Peyer's patch (tissue), 4 donors: Measurements from ENCODE around the gene FNBP1. TPM values are rescaled to one million over a fixed set of nuclear protein-coding genes. Genes with fewer than 3 reads are reported as not detected.
A peak's percentile ranks its signal among the peaks of the same experiment; 100 is the strongest.

ENCODE experiments used
- DNase-seq, 3 donors: peaks; one replicate each; pipeline ENCODE4 v3.0.0-alpha.2; 2017 to 2019
- H3K27ac ChIP-seq, 4 donors: fragments of 200-600 bp; sonication (generic); one replicate each; pipeline ENCODE4 v1.5.1; 2016 to 2019
- H3K27me3 ChIP-seq, 2 donors: fragments of 200-600 bp; sonication (generic); one replicate each; pipeline ENCODE4 v1.5.1; 2019
- H3K36me3 ChIP-seq, 3 donors: fragments of 200-600 bp; sonication (generic); one replicate each; pipeline ENCODE4 v1.5.1; 2016 to 2019
- H3K4me1 ChIP-seq, 4 donors: fragments of 200-600 bp; sonication (generic); one replicate each; pipeline ENCODE4 v1.5.1; 2016 to 2019
- H3K4me3 ChIP-seq, 4 donors: fragments of 200-600 bp; sonication (generic); 1 replicate in 3 of 4; 2 replicates in 1 of 4; pipeline ENCODE4 v1.5.1; 2016 to 2019; ENCODE audit warnings: mild to moderate bottlenecking in 1 of 4
- H3K9me3 ChIP-seq, 4 donors: fragments of 200-600 bp; sonication (generic); one replicate each; pipeline ENCODE4 v1.5.1; 2016 to 2019; ENCODE audit warnings: mild to moderate bottlenecking in 1 of 4
- CTCF ChIP-seq, 6 experiments: fragments of 450-650 bp in 4 of 6; fragments of 200-600 bp in 2 of 6; sonication (generic) in 1 of 6; IDR thresholded peaks; one replicate each; pipeline ENCODE4 v1.5.1; 2017 to 2019; ENCODE audit warnings: antibody characterized with exemption in 6 of 6, mild to moderate bottlenecking in 3 of 6, moderate library complexity in 1 of 6
- POLR2A ChIP-seq, 2 donors: fragments of 450-650 bp; IDR thresholded peaks; one replicate each; pipeline ENCODE4 v1.5.1; 2017; ENCODE audit warnings: antibody characterized with exemption in 2 of 2, mild to moderate bottlenecking in 2 of 2, moderate library complexity in 2 of 2
- total RNA-seq, 4 donors: library from RNA; depleted of rRNA; stranded (reverse); fragments of >200 nt; gene quantifications; one replicate each; pipeline ENCODE4 v1.1.0, GENCODE V29; 2016

FNBP1 gene
- total RNA-seq, 4 donors from 2014 or later: 9.8 to 163 (median 22.2) TPM

- no peak for DNase-seq
- Histone ChIP-seq H3K4me3 (no peak overlapping the region), H3K36me3 (peaks cover 0 to 45% (median 0%) of the 10 kb centered on the region in 3 donors), H3K27me3 (no peaks in the 10 kb centered on the region), H3K27ac (no peak overlapping the region), H3K4me1 (no peaks in the 10 kb centered on the region), H3K9me3 (no peaks in the 10 kb centered on the region)
- TF ChIP-seq POLR2A (IDR thresholded peaks at IDR 0.05): no peak
- TF ChIP-seq CTCF (IDR thresholded peaks at IDR 0.05): no peak
Measured at GRCh38 chr9:129875181-129875611, 167.8 kb downstream of the FNBP1 start.

- DNase-seq: no peak
- Histone ChIP-seq H3K4me1 (peaks cover 0 to 5% (median 0%) of the 10 kb centered on the region in 4 donors), H3K27ac (no peak overlapping the region), H3K27me3 (no peaks in the 10 kb centered on the region), H3K36me3 (peaks cover 0 to 41% (median 0%) of the 10 kb centered on the region in 3 donors), H3K9me3 (no peaks in the 10 kb centered on the region), H3K4me3 (no peak overlapping the region)
- TF ChIP-seq POLR2A (IDR thresholded peaks at IDR 0.05) (no peak), CTCF (IDR thresholded peaks at IDR 0.05) (no peak)
Measured at GRCh38 chr9:129874261-129875101, 168.5 kb downstream of the FNBP1 start.

- Histone ChIP-seq H3K36me3 (peaks cover 0 to 44% (median 0%) of the 10 kb centered on the region in 3 donors), H3K4me1 (peaks cover 0 to 5% (median 0%) of the 10 kb centered on the region in 4 donors), H3K27ac (no peak overlapping the region), H3K27me3 (no peaks in the 10 kb centered on the region), H3K4me3 (no peak overlapping the region), H3K9me3 (no peaks in the 10 kb centered on the region)
- no peak for DNase-seq
- TF ChIP-seq POLR2A (IDR thresholded peaks at IDR 0.05): no peak
- no peak for TF ChIP-seq CTCF (IDR thresholded peaks at IDR 0.05)
Measured at GRCh38 chr9:129873563-129874190, 169.3 kb downstream of the FNBP1 start.

GRCh38 chr9:129871046-129871445, 171.9 kb downstream of the FNBP1 start:
- H3K27ac ChIP-seq: no peak overlapping the region
- H3K4me3 ChIP-seq: no peak overlapping the region
- H3K9me3 ChIP-seq: no peaks in the 10 kb centered on the region
- no peak for TF ChIP-seq POLR2A (IDR thresholded peaks at IDR 0.05)
- no peak for TF ChIP-seq CTCF (IDR thresholded peaks at IDR 0.05)
- H3K27me3 ChIP-seq: no peaks in the 10 kb centered on the region
- DNase-seq: no peak
- H3K36me3 ChIP-seq: peaks cover 0 to 41% (median 0%) of the 10 kb centered on the region in 3 donors
- peaks cover 0 to 12% (median 3%) of the 10 kb centered on the region in 4 donors for H3K4me1 ChIP-seq

- Histone ChIP-seq H3K27me3 (no peaks in the 10 kb centered on the region), H3K27ac (peak overlapping the region; percentile 65 to 75 (median 68)), H3K9me3 (no peaks in the 10 kb centered on the region), H3K4me3 (peak overlapping the region in 1 of 4 donors; percentile 10), H3K36me3 (peaks cover 0 to 36% (median 0%) of the 10 kb centered on the region in 3 donors), H3K4me1 (peaks cover 0 to 12% (median 3%) of the 10 kb centered on the region in 4 donors)
- TF ChIP-seq CTCF (IDR thresholded peaks at IDR 0.05): no peak
- no peak for TF ChIP-seq POLR2A (IDR thresholded peaks at IDR 0.05)
- no peak for DNase-seq
Measured at GRCh38 chr9:129869585-129870501, 173.1 kb downstream of the FNBP1 start.
